ENCODE results near the gene PGAP1. TPM values are rescaled to one million over a fixed set of nuclear protein-coding genes. Genes with fewer than 3 reads are reported as not detected.

PGAP1 gene
- total RNA-seq, 1 donor from 2014 or later = 6.1 TPM

GRCh38 chr2:196783431-196784094 is 142.9 kb downstream of the PGAP1 start:
- peak; percentile 77 for DNase-seq (ENCODE audit: low read depth)

More at GRCh38 chr2:196783431-196784094, 142.9 kb downstream of the PGAP1 start:
- Histone ChIP-seq H3K4me3 (ENCODE audit: low read depth, low read length) (no peak overlapping the region), H3K36me3 (ENCODE audit: control insufficient read depth, insufficient read depth, low read length) (peaks cover 7% of the 10 kb centered on the region), H3K27me3 (ENCODE audit: control insufficient read depth, insufficient read depth, low read length) (no peaks in the 10 kb centered on the region)
- peak; percentile 43 for FAIRE-seq
- TF ChIP-seq CTCF (IDR thresholded peaks at IDR 0.05; ENCODE audit: insufficient read depth, low read length, severe bottlenecking) = no peak

Other genes with a start within 250 kb of the PGAP1 start
- 38.2 and 45.8 TPM in 2 replicates for gene GTF3C3, start 127.0 kb downstream of the PGAP1 start, total RNA-seq
- gene C2orf66, start 117.4 kb downstream of the PGAP1 start, total RNA-seq = under 0.01 and 0.38 TPM in 2 replicates

Data from bronchial epithelial cell (primary cell).